ENCODE measurements around the gene SFTPB. TPM values are rescaled to one million over a fixed set of nuclear protein-coding genes. Genes with fewer than 3 reads are reported as not detected.
"Not testable (repeated sequence)": the region's sequence is repeated elsewhere in the genome, so short reads cannot be mapped to it uniquely, and the experiment has no call there.

Gene SFTPB
- total RNA-seq, 1 donor from 2014 or later = not detected

DNA sequence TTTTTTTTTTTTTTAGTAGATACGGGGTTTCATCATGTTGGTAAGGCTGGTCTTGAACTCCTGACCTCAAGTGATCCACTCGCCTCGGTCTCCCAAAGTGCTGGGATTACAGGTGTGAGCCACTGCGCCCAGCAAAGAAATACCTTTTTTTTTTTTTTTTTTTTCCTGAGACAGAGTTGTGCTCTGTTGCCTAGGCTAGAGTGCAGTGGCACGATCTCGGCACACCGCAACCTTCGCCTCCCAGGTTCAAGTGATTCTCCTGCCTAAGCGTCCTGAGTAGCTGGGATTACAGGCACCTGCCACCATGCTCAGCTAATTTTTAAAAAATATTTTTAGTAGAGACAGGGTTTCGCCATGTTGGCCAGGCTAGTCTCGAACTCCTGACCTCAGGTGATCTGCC lies 7.7 kb downstream of the SFTPB start:
- not testable (repeated sequence) for DNase-seq (ENCODE audit: low spot score)

GRCh38 chr2:85659324-85659981 lies 8.5 kb downstream of the SFTPB start:
- DNase-seq (ENCODE audit: low spot score) = no peak

- not testable (repeated sequence) for DNase-seq (ENCODE audit: low spot score)
These were observed 10.6 kb downstream of the SFTPB start for GRCh38 chr2:85657399-85657798.

DNA sequence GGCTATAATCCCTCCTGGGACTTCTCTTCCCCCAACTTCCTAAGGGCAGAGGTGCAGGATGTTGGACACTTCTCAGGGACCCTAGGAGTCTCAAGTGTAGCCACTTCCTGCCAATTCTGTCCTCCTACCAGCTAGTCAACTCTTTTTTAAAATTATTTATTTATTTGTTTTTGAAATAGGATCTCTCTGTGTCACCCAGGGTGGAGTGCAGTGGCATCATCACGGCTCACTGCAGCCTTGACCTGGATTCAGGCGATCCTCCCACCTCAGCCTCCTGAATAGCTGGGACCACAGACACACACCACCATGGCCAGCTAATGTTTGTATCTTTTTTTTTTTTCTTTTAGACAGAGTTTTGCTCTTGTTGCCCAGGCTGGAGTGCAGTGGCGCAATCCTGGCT lies 11.5 kb downstream of the SFTPB start:
- no peak for DNase-seq (ENCODE audit: low spot score)

- no peak for DNase-seq (ENCODE audit: low spot score)
These were observed 12.0 kb downstream of the SFTPB start for GRCh38 chr2:85655961-85656417.

- no peak for DNase-seq (ENCODE audit: low spot score)
These were observed 14.0 kb downstream of the SFTPB start for GRCh38 chr2:85653996-85654395.

- DNase-seq (ENCODE audit: low spot score) = no peak
These were observed 15.9 kb downstream of the SFTPB start for GRCh38 chr2:85652056-85652455.

GRCh38 chr2:85651097-85651496 lies 16.9 kb downstream of the SFTPB start:
- no peak for DNase-seq (ENCODE audit: low spot score)

GRCh38 chr2:85650456-85650855 lies 17.5 kb downstream of the SFTPB start:
- DNase-seq (ENCODE audit: low spot score) = no peak

DNA sequence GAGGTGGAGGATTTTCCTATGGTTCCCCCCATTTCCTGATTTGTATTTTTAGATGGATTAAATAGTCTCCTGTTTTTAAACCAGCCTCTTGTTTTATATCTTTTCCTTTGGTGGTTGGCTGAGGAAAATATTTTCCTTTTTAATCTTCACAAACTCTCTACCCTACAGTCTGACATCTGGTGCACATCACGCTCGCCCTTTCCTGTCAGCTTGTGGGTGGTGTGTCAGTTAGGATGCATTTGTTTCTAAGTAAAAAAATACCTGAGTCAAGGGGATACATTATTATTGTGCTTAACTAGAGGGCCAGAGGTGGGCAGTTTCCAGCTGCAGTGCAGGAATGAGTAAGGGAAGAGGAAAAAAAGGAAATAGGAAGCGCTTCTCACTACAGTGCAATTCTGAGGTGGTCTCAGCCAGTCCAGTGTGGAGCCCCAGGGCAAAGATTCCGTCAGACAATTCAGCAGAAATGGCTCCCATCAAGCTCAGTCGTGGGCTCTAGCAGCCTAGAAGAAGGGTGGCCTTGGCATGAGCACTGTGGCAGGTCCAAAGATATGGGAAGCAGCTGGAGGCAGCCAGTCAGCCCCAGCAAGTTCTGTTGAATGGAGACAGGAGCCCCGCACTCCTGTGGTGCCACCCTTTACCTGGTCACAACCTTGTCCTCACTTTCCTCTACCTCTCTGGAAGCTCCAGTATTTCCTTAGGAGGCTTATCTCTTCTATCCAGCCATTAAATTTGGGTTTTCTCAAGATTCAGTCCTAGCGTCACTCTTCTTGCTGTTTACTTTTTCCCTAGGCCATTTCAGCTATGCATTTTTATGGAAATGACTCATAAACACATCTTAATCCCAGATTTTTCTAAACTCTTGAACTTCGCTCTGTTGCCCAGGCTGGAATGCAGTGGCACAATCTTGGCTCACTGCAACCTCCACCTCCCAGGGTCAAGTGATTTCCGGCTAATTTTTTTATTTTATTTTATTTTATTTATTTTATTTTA lies 18.5 kb downstream of the SFTPB start:
- no peak for DNase-seq (ENCODE audit: low spot score)

GRCh38 chr2:85648619-85649018 lies 19.4 kb downstream of the SFTPB start:
- no peak for DNase-seq (ENCODE audit: low spot score)

DNA sequence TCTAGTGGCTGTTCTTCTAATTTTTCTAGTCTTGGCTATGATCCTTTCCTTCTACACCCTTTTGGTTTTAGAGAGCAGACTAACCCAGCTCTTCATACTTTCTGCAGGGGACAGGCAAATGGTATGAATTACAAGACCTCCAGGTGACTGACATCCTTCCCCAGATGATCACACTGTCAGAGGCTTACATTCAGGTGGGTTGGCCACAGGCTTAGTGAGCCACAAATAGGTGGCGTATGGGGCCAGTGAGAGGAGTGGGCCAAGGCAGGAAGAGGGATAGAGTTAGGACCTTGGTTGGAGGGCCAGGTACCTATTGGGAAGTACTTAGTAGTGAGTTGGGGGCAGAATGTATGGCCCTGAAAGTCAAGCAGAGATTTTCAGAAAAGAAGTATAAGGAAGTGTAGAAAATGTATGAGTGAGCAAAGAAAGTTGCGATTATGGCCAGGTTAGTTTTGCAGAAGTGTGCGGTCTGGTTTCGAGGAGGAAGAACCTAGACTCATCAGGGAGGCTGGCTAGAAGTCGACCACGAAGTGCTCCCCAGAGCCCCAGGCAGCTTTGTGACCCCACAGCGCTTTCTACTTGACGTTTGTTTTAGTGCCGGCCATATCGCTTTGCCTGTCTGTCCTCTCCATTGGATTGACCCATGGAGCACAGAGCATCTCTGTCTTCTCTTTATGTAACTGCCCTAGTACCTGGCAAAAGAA lies 20.0 kb downstream of the SFTPB start:
- DNase-seq (ENCODE audit: low spot score) = no peak

GRCh38 chr2:85646166-85646565 lies 21.8 kb downstream of the SFTPB start:
- DNase-seq (ENCODE audit: low spot score) = no peak

- DNase-seq (ENCODE audit: low spot score) = no peak
These were observed 23.1 kb downstream of the SFTPB start for GRCh38 chr2:85644909-85645308.

- no peak for DNase-seq (ENCODE audit: low spot score)
These were observed 25.3 kb downstream of the SFTPB start for GRCh38 chr2:85642725-85643124.

- DNase-seq (ENCODE audit: low spot score) = no peak
These were observed 32.4 kb downstream of the SFTPB start for GRCh38 chr2:85635636-85636035.

- DNase-seq (ENCODE audit: low spot score) = no peak
These were observed 33.0 kb downstream of the SFTPB start for GRCh38 chr2:85635011-85635410.

DNA sequence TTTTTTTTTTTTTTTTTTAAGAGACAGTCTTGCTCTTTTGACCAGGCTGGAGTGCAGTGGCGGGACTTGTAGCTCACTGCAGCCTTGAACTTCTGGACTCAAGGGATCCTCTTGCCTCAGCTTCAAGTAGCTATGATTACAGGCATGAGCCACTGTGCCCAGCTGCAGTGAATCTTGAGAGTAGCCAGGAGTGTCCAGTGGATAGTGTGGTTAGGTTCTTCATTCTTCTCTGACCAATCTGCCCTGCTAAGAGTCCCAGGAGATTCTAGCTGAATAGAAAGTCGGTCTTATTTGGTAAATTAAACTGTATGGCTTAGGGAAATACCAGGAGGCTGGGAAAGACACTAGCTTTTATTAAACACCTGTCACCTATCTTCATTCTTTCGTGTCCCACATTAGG lies 36.7 kb downstream of the SFTPB start:
- DNase-seq (ENCODE audit: low spot score) = no peak

DNA sequence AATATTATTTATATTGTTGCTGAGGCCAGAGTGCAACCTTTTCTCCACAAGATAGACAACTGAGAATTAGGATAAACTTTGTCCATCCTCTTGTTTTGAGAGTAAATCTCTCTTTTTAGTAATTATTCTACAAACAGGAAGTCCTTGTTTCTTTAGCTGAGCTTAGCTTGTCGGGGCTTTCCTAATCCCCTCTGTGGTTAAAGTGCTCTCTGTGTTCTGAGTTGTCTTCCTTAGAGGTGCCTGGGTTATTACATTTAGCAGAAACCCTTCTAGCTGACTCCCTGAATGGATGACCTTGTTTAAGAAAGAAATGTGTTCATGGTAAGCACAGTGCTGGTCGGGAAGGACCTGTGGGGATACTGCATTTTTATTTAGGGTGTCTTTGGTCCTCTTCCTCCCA lies 39.3 kb downstream of the SFTPB start:
- no peak for DNase-seq (ENCODE audit: low spot score)

DNA sequence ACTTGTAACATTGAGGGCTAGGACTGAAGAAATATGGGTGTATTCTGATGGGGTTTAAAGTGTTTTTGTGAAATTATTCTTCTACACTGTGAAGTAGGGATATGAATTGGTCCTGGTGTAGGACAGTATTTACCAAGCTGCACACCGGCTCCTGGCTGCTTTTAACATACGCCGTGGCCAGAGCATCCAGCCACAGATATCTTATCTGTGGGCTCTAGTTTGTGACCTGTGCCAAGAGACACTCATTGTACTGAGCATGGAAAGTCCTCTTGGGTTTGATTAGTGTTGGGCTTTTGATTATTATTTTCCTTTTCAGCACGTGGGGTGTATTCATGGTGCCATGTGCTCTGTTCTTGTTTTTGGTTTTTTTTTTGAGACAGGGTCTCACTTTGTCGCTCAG lies 44.0 kb downstream of the SFTPB start:
- DNase-seq (ENCODE audit: low spot score) = no peak

DNA sequence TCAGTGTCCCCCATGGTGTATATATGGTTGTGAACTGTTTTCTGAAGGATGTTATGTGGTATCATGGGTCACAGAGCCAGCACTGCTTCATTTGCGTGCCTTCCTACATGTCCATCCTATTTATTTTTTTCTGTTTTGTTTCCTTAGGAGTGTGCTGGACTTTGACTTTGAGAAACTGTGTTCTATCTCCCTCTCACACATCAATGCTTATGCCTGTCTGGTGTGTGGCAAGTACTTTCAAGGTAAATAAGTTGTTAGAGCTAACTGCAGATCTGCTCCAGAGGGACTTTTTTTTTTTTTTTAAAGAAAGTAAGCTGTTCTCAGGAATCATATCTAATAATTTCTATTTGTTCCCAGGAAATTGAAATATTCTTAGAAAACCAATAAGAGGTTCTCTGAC lies 46.7 kb downstream of the SFTPB start:
- no peak for DNase-seq (ENCODE audit: low spot score)

GRCh38 chr2:85619617-85620016 lies 48.4 kb downstream of the SFTPB start:
- DNase-seq (ENCODE audit: low spot score) = no peak
